NCI-H1105 (cell line): ENCODE results near the gene TAF11L7.
"Not testable (repeated sequence)": the region's sequence is repeated elsewhere in the genome, so short reads cannot be mapped to it uniquely, and the experiment has no call there.

Experiments
- DNase-seq: peaks from one replicate; lab custom pipeline; 2025; lab: John Stamatoyannopoulos, UW

Gene TAF11L7

DNA sequence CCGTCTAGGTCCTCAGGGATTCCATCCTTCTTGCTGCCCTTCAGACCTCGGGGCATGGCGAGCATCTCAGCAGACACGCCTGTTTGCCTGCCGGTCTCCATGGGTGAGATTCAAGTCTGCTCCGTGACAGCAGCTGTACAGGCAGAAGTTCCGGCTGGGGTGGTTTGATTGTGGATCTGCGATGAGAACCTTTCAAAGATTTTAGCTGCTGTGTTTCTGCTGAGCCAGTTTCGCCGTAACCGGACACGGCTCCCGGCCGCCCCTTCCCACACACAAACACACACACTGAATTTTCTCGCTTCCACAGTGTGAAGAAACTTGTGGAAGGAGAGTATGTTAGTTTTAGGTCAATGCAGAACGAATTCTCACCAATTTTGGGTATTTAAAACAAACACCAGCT is at the start of gene TAF11L7:
Gene TAF11L7 (minus strand): TSS at position 101 of the 400 bp plus-strand sequence.
- DNase-seq, result not testable (repeated sequence)

DNA sequence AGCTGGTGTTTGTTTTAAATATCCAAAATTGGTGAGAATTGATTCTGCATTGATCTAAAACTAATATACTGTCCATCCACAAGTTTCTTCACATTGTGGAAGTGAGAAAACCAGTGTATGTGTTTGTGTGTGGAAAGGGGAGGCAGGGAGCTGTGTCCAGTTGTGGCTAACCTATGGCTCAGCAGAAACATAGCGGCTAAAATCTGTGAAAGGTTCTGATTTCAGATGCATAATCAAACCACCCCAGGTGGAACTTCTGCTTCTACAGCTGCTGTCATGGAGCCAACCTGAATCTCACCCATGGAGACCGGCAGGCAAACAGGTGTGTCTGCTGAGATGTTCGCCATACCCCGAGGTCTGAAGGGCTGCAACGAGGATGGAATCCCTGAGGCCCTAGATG is 48.6 kb upstream of the TAF11L7 start, which contains the start of gene TAF11L14:
Gene TAF11L14 (plus strand): TSS at position 301 of the 400 bp plus-strand sequence.
- no peak for DNase-seq

DNA sequence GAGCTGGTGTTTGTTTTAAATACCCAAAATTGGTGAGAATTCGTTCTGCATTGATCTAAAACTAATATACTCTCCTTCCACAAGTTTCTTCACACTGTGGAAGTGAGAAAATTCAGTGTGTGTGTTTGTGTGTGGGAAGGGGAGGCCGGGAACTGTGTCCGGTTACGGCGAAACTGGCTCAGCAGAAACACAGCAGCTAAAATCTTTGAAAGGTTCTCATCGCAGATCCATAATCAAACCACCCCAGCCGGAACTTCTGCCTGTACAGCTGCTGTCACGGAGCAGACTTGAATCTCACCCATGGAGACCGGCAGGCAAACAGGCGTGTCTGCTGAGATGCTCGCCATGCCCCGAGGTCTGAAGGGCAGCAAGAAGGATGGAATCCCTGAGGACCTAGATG is 46.2 kb upstream of the TAF11L7 start, which contains the start of gene TAF11L13:
Gene TAF11L13 (plus strand): TSS at position 301 of the 400 bp plus-strand sequence.
- not testable (repeated sequence) for DNase-seq

DNA sequence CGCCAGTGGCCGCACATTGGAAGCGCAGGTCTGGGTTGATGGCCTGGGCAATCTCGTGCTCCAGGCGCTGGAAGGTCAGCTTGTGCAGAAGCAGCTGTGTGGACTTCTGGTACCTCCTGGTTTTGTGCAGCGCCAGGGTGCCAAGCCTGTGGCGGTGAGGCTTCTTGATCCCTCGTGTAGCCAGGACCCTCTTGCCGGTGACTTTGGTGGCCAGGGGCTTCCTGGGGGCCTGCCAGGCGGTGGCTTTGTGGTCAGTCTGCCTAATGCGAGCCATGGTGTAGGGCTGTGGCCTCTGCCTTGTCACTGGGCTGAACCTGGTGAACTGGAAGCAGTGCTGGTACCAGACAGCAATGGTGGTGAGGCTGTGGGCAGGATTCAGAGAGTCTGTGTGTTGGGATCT is 40.1 kb upstream of the TAF11L7 start:
- DNase-seq, result no peak

DNA sequence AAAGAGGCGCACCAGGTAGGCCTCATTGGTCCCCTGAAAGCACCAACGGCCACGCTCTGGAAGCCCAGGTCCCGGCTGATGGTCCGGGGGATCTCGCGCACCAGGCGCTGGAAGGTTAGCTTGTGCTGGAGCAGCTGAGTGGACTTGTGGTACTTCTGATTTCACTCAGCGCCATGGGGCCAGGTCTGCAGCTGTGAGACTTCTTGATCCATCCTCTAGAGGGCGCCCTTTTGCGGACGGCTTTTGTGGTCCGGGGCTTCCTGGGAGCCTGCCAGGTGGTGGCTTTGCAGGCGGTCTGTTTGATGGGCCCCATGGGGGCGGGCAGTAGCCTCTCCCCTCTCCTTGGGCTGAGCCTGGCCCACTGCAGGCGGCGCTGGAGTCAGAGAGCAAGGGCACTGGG is 35.1 kb upstream of the TAF11L7 start:
- DNase-seq, result no peak

DNA sequence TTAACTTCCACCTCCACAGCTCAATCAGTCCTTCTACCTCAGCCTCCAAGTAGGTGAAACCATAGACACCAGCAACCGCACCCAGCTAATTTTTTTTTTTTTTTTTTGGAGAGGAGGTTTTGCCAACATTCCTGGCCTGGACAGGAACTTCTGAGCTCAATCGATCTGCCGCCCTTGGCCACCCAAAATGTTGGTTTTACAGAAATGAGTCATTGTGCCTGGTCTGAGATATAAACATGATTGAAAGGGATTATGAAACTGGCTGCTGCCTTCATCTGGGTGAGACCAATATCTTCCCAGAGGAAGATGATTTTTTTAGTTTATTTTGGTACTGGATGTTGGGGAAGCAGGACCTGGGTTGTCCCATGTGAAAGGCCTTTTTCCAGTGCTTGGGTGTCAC is 33.8 kb upstream of the TAF11L7 start:
- DNase-seq, result no peak

DNA sequence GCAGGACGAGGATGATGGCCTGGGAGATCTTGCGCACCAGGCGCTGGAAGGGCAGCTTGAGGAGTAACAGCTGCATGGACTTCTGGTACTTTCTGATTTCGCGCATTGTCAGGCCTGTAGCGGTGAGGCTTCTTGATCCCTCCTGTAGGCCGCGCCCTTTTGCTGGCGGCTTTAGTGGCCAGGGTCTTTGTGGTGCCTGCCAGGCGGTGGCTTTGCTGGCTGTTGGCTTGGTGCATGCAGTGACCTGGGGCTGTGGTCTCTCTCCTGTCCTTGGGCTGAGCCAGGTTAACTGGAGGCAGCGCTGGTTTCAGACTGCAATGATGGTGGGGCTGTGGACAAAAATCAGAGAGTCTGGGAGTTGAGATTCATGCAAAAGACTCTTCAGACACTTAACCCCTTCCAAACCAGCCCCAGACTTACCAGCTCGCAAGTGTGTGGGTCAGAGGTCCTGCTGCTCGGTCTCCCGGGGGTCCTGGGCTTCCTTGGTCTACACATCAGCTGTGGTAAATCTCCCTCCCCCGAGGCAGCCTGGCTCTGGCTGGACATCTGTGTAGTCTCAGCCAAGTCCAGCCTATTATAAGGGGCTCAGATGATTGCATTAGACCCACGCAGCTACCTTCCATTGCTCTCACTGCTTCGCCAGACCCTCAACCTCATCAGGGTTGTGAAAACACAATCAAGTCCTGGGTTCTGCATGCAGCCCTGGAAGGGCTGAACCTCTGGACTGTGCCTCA is 29.5 kb upstream of the TAF11L7 start:
- DNase-seq, result no peak

DNA sequence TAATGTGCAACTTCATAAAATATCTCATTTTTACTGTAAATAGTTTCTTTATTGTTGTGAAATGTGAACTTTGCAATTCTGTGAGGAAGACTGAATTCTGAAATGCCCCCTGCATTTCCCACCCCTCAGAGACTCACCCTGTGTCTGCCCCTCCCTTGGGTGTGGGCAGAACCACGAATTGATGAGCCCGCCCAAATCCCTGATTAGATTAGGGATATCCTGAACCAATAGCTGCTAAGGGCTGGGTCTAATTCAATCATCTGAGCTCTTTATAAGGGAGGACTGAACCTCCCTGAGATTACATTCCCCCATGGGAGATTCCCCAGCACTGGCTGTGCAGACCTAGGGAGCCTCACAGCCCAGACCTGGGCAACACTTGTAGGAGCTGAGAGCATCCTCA is 24.5 kb upstream of the TAF11L7 start, which contains the start of gene TAF11L12:
Gene TAF11L12 (plus strand): TSS at position 301 of the 400 bp plus-strand sequence.
- DNase-seq, result not testable (repeated sequence)

DNA sequence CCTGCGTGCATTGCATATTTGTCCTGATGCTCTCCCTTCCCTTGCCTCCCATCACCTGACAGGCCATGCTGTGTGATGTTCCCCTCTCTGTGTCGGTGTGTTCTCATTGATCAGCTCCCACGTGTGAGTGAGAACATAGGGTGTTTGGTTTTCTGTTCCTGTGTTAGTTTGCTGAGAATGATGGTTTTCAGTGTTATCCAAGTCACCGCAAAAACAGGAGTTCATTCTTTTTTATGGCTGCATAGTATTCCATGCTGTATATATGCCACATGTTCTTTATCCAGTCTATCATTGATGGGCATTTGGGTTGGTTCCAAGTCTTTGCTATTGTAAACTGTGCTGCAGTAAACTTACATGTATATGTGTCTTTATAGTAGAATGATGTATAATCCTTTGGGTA is 21.9 kb upstream of the TAF11L7 start:
- DNase-seq, result not testable (repeated sequence)

DNA sequence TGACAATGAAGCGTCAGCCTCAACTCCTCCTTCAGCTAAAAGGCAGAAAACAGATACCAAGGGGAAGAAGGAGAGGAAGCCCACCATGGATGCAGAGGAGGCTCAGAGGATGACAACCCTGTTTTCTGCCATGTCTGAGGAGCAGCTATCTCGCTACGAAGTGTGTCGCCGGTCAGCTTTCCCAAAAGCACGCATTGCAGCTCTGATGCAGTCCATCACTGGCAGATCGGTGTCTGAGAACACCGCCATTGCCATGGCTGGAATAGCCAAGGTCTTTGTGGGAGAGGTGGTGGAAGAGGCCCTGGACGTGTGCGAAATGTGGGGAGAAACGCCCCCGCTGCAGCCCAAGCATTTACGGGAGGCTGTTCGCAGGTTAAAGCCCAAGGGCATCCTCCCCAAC is 19.4 kb upstream of the TAF11L7 start:
- no peak for DNase-seq

DNA sequence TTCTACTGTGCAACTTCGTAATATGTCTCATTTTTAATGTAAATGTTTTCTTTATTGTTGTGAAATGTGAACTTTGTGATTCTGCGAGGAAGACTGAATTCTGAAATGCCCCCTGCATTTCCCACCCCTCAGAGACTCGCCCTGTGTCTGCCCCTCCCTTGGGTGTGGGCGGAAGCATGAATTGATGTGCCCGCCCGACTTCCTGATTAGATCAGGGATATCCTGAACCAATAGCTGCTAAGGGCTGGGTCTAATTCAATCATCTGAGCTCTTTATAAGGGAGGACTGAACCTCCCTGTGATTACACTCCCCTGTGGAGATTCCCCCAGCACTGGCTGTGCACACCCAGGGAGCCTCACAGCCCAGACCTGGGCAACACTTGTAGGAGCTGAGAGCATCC is 18.3 kb upstream of the TAF11L7 start, which contains the start of gene TAF11L11:
Gene TAF11L11 (plus strand): TSS at position 304 of the 400 bp plus-strand sequence.
- not testable (repeated sequence) for DNase-seq

DNA sequence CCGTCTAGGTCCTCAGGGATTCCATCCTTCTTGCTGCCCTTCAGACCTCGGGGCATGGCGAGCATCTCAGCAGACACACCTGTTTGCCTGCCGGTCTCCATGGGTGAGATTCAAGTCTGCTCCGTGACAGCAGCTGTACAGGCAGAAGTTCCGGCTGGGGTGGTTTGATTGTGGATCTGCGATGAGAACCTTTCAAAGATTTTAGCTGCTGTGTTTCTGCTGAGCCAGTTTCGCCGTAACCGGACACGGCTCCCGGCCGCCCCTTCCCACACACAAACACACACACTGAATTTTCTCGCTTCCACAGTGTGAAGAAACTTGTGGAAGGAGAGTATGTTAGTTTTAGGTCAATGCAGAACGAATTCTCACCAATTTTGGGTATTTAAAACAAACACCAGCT is 12.2 kb upstream of the TAF11L7 start, which contains the start of gene TAF11L10:
Gene TAF11L10 (minus strand): TSS at position 101 of the 400 bp plus-strand sequence.
- DNase-seq, result not testable (repeated sequence)

DNA sequence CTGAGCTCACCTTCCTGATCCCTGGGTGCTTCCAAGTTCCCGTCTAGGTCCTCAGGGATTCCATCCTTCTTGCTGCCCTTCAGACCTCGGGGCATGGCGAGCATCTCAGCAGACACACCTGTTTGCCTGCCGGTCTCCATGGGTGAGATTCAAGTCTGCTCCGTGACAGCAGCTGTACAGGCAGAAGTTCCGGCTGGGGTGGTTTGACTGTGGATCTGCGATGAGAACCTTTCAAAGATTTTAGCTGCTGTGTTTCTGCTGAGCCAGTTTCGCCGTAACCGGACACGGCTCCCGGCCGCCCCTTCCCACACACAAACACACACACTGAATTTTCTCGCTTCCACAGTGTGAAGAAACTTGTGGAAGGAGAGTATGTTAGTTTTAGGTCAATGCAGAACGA is 8.7 kb upstream of the TAF11L7 start, which contains the start of gene TAF11L9:
Gene TAF11L9 (minus strand): TSS at position 140 of the 400 bp plus-strand sequence.
- DNase-seq, result not testable (repeated sequence)

DNA sequence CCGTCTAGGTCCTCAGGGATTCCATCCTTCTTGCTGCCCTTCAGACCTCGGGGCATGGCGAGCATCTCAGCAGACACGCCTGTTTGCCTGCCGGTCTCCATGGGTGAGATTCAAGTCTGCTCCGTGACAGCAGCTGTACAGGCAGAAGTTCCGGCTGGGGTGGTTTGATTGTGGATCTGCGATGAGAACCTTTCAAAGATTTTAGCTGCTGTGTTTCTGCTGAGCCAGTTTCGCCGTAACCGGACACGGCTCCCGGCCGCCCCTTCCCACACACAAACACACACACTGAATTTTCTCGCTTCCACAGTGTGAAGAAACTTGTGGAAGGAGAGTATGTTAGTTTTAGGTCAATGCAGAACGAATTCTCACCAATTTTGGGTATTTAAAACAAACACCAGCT is 5.3 kb upstream of the TAF11L7 start, which contains the start of gene TAF11L8:
Gene TAF11L8 (minus strand): TSS at position 101 of the 400 bp plus-strand sequence.
- DNase-seq, result not testable (repeated sequence)
